ENCODE measurements around the gene DNAH2. TPM values are rescaled to one million over a fixed set of nuclear protein-coding genes. Genes with fewer than 3 reads are reported as not detected.
"Not testable (repeated sequence)": the region's sequence is repeated elsewhere in the genome, so short reads cannot be mapped to it uniquely, and the experiment has no call there.

Gene DNAH2
- total and polyA plus RNA-seq, 2 of the 4 experiments (the other 2 are of a cell fraction), result under 0.01 to 0.02 TPM

- H3K56ac ChIP-seq (ENCODE audit: extremely low read depth, insufficient read depth, low read length); H2BK15ac ChIP-seq (ENCODE audit: low read depth, low read length); H3K9me1 ChIP-seq (ENCODE audit: insufficient read depth, low read length); H3K4me3 ChIP-seq (ENCODE audit: insufficient read depth, low read depth, low read length); H3K4ac ChIP-seq (ENCODE audit: low read depth, low read length); ATAC-seq (ENCODE audit: low read depth); H2AFZ ChIP-seq (replicated peaks; ENCODE audit: low read length, poor library complexity); H2AK9ac ChIP-seq (replicated peaks; ENCODE audit: low read depth, low read length, poor library complexity); in situ Hi-C loops (cut with MboI; ENCODE audit: low sequenced_read_pairs); dilution Hi-C loops (cut with HindIII; ENCODE audit: low sequenced_read_pairs, unreplicated experiment); H3K4me2 ChIP-seq (ENCODE audit: low read depth, low read length); H3K36me3 ChIP-seq (ENCODE audit: control insufficient read depth, insufficient read depth, low read length); H2BK120ac ChIP-seq (ENCODE audit: low read depth, low read length); BruUV-seq (replicated peaks); H3K4me1 ChIP-seq (ENCODE audit: control insufficient read depth, insufficient read depth, low read length); H4K91ac ChIP-seq (ENCODE audit: insufficient read depth, low read depth, low read length); POLR2A ChIA-PET (ENCODE audit: unreplicated experiment); H3K18ac ChIP-seq (ENCODE audit: low read depth, low read length); H3K9me3 ChIP-seq (ENCODE audit: control insufficient read depth, insufficient read depth, low read length); H3K79me1 ChIP-seq (ENCODE audit: low read depth in 1 of 2, low read length in 2 of 2); H2BK20ac ChIP-seq (ENCODE audit: low read depth, low read length); H2BK5ac ChIP-seq (ENCODE audit: low read depth, low read length, poor library complexity, severe bottlenecking); H4K20me1 ChIP-seq (ENCODE audit: insufficient read depth, low read length); H3K27ac ChIP-seq (ENCODE audit: insufficient read depth, low read length); H3K23ac ChIP-seq (ENCODE audit: low read depth, low read length); H3K14ac ChIP-seq (replicated peaks; ENCODE audit: low read depth, low read length); intact Hi-C loops (cut with micrococcal nuclease); H4K5ac ChIP-seq (ENCODE audit: low read depth, low read length); H3K9ac ChIP-seq (ENCODE audit: low read depth, low read length); H4K8ac ChIP-seq (ENCODE audit: low read depth in 2 of 2, low read length in 2 of 2): not testable (repeated sequence)
- Histone ChIP-seq H3K27me3 (ENCODE audit: control insufficient read depth, insufficient read depth, low read length) (peaks cover 17% of the 10 kb centered on the region), H2AK5ac (ENCODE audit: low read depth, low read length) (peak overlapping the region; percentile 25)
- TF ChIP-seq CEBPB (IDR thresholded peaks at IDR 0.05; ENCODE audit: low read depth, low read length), result peak; percentile 79
- peak; percentile 21 for DNase-seq
- no CpG with 5 or more reads among the region's 9 CpGs for WGBS, 2 experiments (ENCODE audit: extremely low coverage in 2 of 2, insufficient read length in 1 of 2)
- CTCF ChIA-PET, result interaction anchor here (0.7 kb wide), 1 partner anchor 41 kb away, joined by 3 read pairs; no protein-coding TSS in a partner anchor
Measured at GRCh38 chr17:7809791-7810343, 92.3 kb downstream of the DNAH2 start.
